Keratinocyte (primary cell): Measurements from ENCODE around the gene TTLL6. TPM values are rescaled to one million over a fixed set of nuclear protein-coding genes. Genes with fewer than 3 reads are reported as not detected.

Experiments
- DNase-seq: peaks from one replicate; pipeline ENCODE4 v3.0.0-alpha.2; 2011; ENCODE audit warnings: low read depth, missing footprints, low spot score
- FAIRE-seq: peaks from 2 replicates; lab custom pipeline; 2011; peaks lifted over from hg19 to GRCh38; lab: Jason Lieb, UNC
- H2AFZ ChIP-seq: 2 replicates; pipeline ENCODE4 v1.6.0; 2012; ENCODE audit warnings: low read length, control low read depth, inconsistent platforms; ENCODE audit not compliant: control insufficient read depth
- H3K27ac ChIP-seq: 2 replicates; pipeline ENCODE4 v1.5.1; 2011; ENCODE audit warnings: low read length; ENCODE audit not compliant: control insufficient read depth, insufficient read depth
- H3K27me3 ChIP-seq: 3 replicates; pipeline ENCODE4 v1.6.0; 2011; ENCODE audit warnings: low read length; ENCODE audit not compliant: control insufficient read depth, insufficient read depth; ENCODE audit errors: extremely low read depth
- H3K36me3 ChIP-seq, 2 experiments: 2 replicates in 1 of 2; 3 replicates in 1 of 2; pipeline ENCODE4 v1.5.1; 2011; ENCODE audit warnings: low read length in 2 of 2, mild to moderate bottlenecking in 1 of 2; ENCODE audit not compliant: control insufficient read depth in 2 of 2, insufficient read depth in 2 of 2; ENCODE audit errors: extremely low read depth in 1 of 2
- H3K4me1 ChIP-seq: 3 replicates; pipeline ENCODE4 v1.5.1; 2011; ENCODE audit warnings: low read length; ENCODE audit not compliant: control insufficient read depth, insufficient read depth; ENCODE audit errors: extremely low read depth
- H3K4me2 ChIP-seq: 3 replicates; pipeline ENCODE4 v1.6.0; 2011; ENCODE audit warnings: low read depth, low read length; ENCODE audit not compliant: control insufficient read depth, insufficient read depth; ENCODE audit errors: extremely low read depth
- H3K4me3 ChIP-seq, 3 experiments: fragments of 200-600 bp in 1 of 3; sonication (generic) in 1 of 3; 2 replicates in 2 of 3; 3 replicates in 1 of 3; pipeline ENCODE4 v1.5.1; 2011 to 2016; ENCODE audit warnings: low read length in 3 of 3, mild to moderate bottlenecking in 3 of 3, control low read depth in 2 of 3, inconsistent platforms in 1 of 3, low read depth in 1 of 3, mixed read lengths in 1 of 3, mixed run types in 1 of 3, moderate library complexity in 1 of 3; ENCODE audit not compliant: control insufficient read depth in 2 of 3, insufficient read depth in 2 of 3; ENCODE audit errors: extremely low read depth in 1 of 3
- H3K79me2 ChIP-seq: 2 replicates; pipeline ENCODE4 v1.6.0; 2012; ENCODE audit warnings: low read length; ENCODE audit not compliant: control insufficient read depth, insufficient read depth
- H3K9ac ChIP-seq: 3 replicates; pipeline ENCODE4 v1.6.0; 2011; ENCODE audit warnings: low read length; ENCODE audit not compliant: control insufficient read depth, insufficient read depth; ENCODE audit errors: extremely low read depth
- H3K9me1 ChIP-seq: 3 replicates; pipeline ENCODE4 v1.6.0; 2011; ENCODE audit warnings: low read length; ENCODE audit not compliant: control insufficient read depth, insufficient read depth; ENCODE audit errors: extremely low read depth
- H3K9me3 ChIP-seq: 2 replicates; pipeline ENCODE4 v1.5.1; 2012; ENCODE audit warnings: low read depth, low read length; ENCODE audit not compliant: control insufficient read depth
- H4K20me1 ChIP-seq: 3 replicates; pipeline ENCODE4 v1.6.0; 2011; ENCODE audit warnings: low read length; ENCODE audit not compliant: control insufficient read depth, insufficient read depth; ENCODE audit errors: extremely low read depth
- EZH2 ChIP-seq: IDR thresholded peaks from one replicate; pipeline ENCODE4 v1.6.1; 2012; ENCODE audit warnings: inconsistent platforms, mild to moderate bottlenecking, low read length, moderate library complexity
- dilution Hi-C: fragments of 300-500 bp; cut with MboI; formaldehyde crosslinking; loops from one replicate; pipeline ENCODE4 v1.7.0; 2020; ENCODE audit warnings: low sequenced_read_pairs; ENCODE audit not compliant: extremely low pct_ligation_motif_present
- polyA plus RNA-seq, 5 experiments: library from polyadenylated mRNA; depleted of rRNA in 3 of 5; stranded (reverse) in 3 of 5; stranded (forward) in 1 of 5; unstranded in 1 of 5; fragments of >200 nt; gene quantifications; 1 replicate in 1 of 5; 2 replicates in 3 of 5; 3 replicates in 1 of 5; pipeline versions ENCODE4 v1.2.1 to v1.2.3, GENCODE V29; 2011 to 2012; ENCODE audit warnings: missing spikeins in 2 of 5, low read depth in 1 of 5, low replicate concordance in 1 of 5
- TF ChIP-seq, protein P1 (sequence below), 3 experiments: IDR thresholded peaks in 1 of 3; conservative IDR thresholded peaks in 1 of 3; optimal IDR thresholded peaks in 1 of 3; 2 replicates in 2 of 3; 3 replicates in 1 of 3; pipeline versions ENCODE3 to v1.5.1; 2011; ENCODE audit warnings: low read length in 3 of 3, mild to moderate bottlenecking in 3 of 3, moderate library complexity in 2 of 3, control low read depth in 1 of 3, inconsistent platforms in 1 of 3; ENCODE audit not compliant: insufficient read depth in 2 of 3; ENCODE audit errors: extremely low read depth in 1 of 3

TTLL6 gene
- polyA plus RNA-seq, 1 donor (not counting 4 experiments of a cell fraction or from before 2014, with no cell fraction given) = not detected

DNA sequence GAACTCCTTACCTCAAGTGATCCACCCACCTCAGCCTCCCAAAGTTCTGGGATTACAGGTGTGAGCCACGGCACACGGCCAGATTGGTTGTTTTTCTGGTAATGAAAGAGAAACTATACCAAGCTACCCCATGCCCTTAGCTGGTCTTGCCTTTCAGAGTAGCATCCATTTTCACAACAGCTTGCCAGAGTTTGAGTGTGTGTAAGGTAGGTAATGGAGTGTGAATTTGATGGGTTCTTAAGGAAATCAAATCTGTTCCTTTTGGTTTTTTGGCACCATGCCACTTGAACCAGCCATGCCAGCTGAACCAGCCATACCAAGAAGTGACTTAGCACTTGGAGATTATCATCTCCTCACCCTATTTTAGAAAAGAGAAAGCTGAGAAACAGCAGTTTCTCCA lies 18.9 kb upstream of the TTLL6 start:
- DNase-seq = no peak
- Histone ChIP-seq H3K9ac (no peak overlapping the region), H3K4me2 (no peak overlapping the region), H4K20me1 (no peaks in the 10 kb centered on the region), H3K27me3 (no peaks in the 10 kb centered on the region), H2AFZ (no peak overlapping the region), H3K4me1 (peaks cover 7% of the 10 kb centered on the region), H3K9me3 (no peaks in the 10 kb centered on the region), H3K4me3 (no peak overlapping the region), H3K36me3 (peaks cover 0 to 4% of the 10 kb centered on the region in 2 experiments), H3K79me2 (peaks cover 38% of the 10 kb centered on the region), H3K9me1 (peaks cover 2% of the 10 kb centered on the region), H3K27ac (no peak overlapping the region)
- dilution Hi-C loops = no loop called here
- TF ChIP-seq EZH2 = no peak
- TF ChIP-seq, protein P1, sequence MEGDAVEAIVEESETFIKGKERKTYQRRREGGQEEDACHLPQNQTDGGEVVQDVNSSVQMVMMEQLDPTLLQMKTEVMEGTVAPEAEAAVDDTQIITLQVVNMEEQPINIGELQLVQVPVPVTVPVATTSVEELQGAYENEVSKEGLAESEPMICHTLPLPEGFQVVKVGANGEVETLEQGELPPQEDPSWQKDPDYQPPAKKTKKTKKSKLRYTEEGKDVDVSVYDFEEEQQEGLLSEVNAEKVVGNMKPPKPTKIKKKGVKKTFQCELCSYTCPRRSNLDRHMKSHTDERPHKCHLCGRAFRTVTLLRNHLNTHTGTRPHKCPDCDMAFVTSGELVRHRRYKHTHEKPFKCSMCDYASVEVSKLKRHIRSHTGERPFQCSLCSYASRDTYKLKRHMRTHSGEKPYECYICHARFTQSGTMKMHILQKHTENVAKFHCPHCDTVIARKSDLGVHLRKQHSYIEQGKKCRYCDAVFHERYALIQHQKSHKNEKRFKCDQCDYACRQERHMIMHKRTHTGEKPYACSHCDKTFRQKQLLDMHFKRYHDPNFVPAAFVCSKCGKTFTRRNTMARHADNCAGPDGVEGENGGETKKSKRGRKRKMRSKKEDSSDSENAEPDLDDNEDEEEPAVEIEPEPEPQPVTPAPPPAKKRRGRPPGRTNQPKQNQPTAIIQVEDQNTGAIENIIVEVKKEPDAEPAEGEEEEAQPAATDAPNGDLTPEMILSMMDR (optimal IDR thresholded peaks at IDR 0.05 in 1 of 3, IDR thresholded peaks at IDR 0.05 in 1 of 3, conservative IDR thresholded peaks at IDR 0.05 in 1 of 3; ENCODE audit: extremely low read depth in 1 of 3, insufficient read depth in 2 of 3, low read length in 3 of 3) = no peak
- no peak for FAIRE-seq

DNA sequence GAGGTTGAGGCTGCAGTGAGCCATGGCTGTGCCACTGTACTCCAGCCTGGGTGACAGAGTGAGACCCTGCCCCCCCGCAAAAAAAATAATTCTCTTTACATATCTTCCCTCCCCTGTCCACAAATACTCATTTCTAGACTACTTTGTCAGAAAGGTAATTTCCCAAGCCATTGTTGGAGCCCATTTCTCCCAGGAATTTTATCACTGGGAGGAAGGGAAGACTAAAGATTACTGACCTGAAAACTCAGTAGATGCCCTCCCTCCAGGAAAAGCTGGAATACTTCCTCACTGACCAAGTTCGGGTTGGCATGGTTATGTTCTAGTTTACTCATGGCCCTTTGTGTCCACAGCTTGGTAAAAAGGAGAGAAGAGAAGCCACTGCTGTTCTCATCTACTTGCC lies 17.9 kb upstream of the TTLL6 start:
- H3K9me3 ChIP-seq = no peaks in the 10 kb centered on the region
- H3K4me2 ChIP-seq = no peak overlapping the region
- dilution Hi-C loops = no loop called here
- no peak overlapping the region for H2AFZ ChIP-seq
- TF ChIP-seq EZH2 = no peak
- TF ChIP-seq, protein P1 (optimal IDR thresholded peaks at IDR 0.05 in 1 of 3, IDR thresholded peaks at IDR 0.05 in 1 of 3, conservative IDR thresholded peaks at IDR 0.05 in 1 of 3; ENCODE audit: extremely low read depth in 1 of 3, insufficient read depth in 2 of 3, low read length in 3 of 3) = no peak
- peaks cover 0 to 3% of the 10 kb centered on the region in 2 experiments for H3K36me3 ChIP-seq
- H3K9me1 ChIP-seq = peaks cover 2% of the 10 kb centered on the region
- H3K4me3 ChIP-seq = no peak overlapping the region
- no peak overlapping the region for H3K27ac ChIP-seq
- no peak for DNase-seq
- H3K4me1 ChIP-seq = peaks cover 4% of the 10 kb centered on the region
- FAIRE-seq = no peak
- H4K20me1 ChIP-seq = no peaks in the 10 kb centered on the region
- H3K9ac ChIP-seq = no peak overlapping the region
- no peaks in the 10 kb centered on the region for H3K27me3 ChIP-seq
- peaks cover 35% of the 10 kb centered on the region for H3K79me2 ChIP-seq
